Measurements from ENCODE around the gene ATP6V0E2.

- TF ChIP-seq CTCF (IDR thresholded peaks at IDR 0.05) (no peak), POLR2AphosphoS5 (IDR thresholded peaks at IDR 0.05) (no peak)
Observed at GRCh38 chr7:149844445-149844844, 29.3 kb upstream of the ATP6V0E2 start.

Measured in gastroesophageal sphincter (tissue), 3 donors.